Measurements from ENCODE around the gene PTH2R.

GRCh38 chr2:208441951-208442350 is 35.4 kb downstream of the PTH2R start:
- TF ChIP-seq CTCF (IDR thresholded peaks at IDR 0.05 in 8 of 11, conservative IDR thresholded peaks at IDR 0.05 in 3 of 11) (no peak), POLR2A (IDR thresholded peaks at IDR 0.05) (no peak)
